Mesenteric fat pad (tissue), 1 donor: ENCODE measurements around the gene CRISP1. TPM values are rescaled to one million over a fixed set of nuclear protein-coding genes. Genes with fewer than 3 reads are reported as not detected.
"Not testable (repeated sequence)": the region's sequence is repeated elsewhere in the genome, so short reads cannot be mapped to it uniquely, and the experiment has no call there.

Experiments used
- DNase-seq: peaks from one replicate; pipeline ENCODE4 v3.0.0-alpha.2; 2020; ENCODE audit warnings: low spot score
- long read RNA-seq: library from polyadenylated mRNA; unstranded; transcript quantifications from one replicate; pipeline ENCODE4 v2.0.0, GENCODE V29; 2020
- total RNA-seq: library from RNA; stranded (reverse); fragmentation: NEBNext Ultra II Directional; extraction: Animal tissue kit (Norgen Biotek cat#: 25700); gene quantifications from one replicate; pipeline ENCODE4 v1.2.1, GENCODE V29; 2021
- donor health status: DM: yes; HTN: yes; CAD: no.

Gene CRISP1
- total RNA-seq, result not detected
- long read RNA-seq, result 0 reads

GRCh38 chr6:49866485-49866943, at the start of gene CRISP1:
Gene CRISP1, minus strand, starts transcription at chr6:49866535. Its CDS starts 9,135 bp downstream, at chr6:49857400.
- no peak for DNase-seq

GRCh38 chr6:49915035-49915434, 48.7 kb upstream of the CRISP1 start:
- no peak for DNase-seq

- no peak for DNase-seq
Measured at GRCh38 chr6:49913636-49914375, 47.5 kb upstream of the CRISP1 start.

- no peak for DNase-seq
Measured at GRCh38 chr6:49912196-49912595, 45.9 kb upstream of the CRISP1 start.

GRCh38 chr6:49911252-49911651, 44.9 kb upstream of the CRISP1 start:
- no peak for DNase-seq

- no peak for DNase-seq
Measured at GRCh38 chr6:49909563-49909962, 43.2 kb upstream of the CRISP1 start.

- DNase-seq, result no peak
Measured at GRCh38 chr6:49906526-49906925, 40.2 kb upstream of the CRISP1 start.

- no peak for DNase-seq
Measured at GRCh38 chr6:49905296-49905695, 39.0 kb upstream of the CRISP1 start.

GRCh38 chr6:49902856-49903255, 36.5 kb upstream of the CRISP1 start:
- DNase-seq, result no peak

- no peak for DNase-seq
Measured at GRCh38 chr6:49898904-49899566, 32.7 kb upstream of the CRISP1 start.

- DNase-seq, result not testable (repeated sequence)
Measured at GRCh38 chr6:49895553-49895952, 29.2 kb upstream of the CRISP1 start.

- no peak for DNase-seq
Measured at GRCh38 chr6:49892280-49892679, 25.9 kb upstream of the CRISP1 start.

GRCh38 chr6:49890988-49891387, 24.7 kb upstream of the CRISP1 start:
- no peak for DNase-seq

- no peak for DNase-seq
Measured at GRCh38 chr6:49888742-49889431, 22.6 kb upstream of the CRISP1 start.

GRCh38 chr6:49868951-49869529, 2.7 kb upstream of the CRISP1 start:
- no peak for DNase-seq

GRCh38 chr6:49856282-49856681, 10.1 kb downstream of the CRISP1 start:
- no peak for DNase-seq

- no peak for DNase-seq
Measured at GRCh38 chr6:49855221-49855620, 11.1 kb downstream of the CRISP1 start.

- no peak for DNase-seq
Measured at GRCh38 chr6:49852975-49853374, 13.4 kb downstream of the CRISP1 start.

- DNase-seq, result no peak
Measured at GRCh38 chr6:49849213-49849907, 17.0 kb downstream of the CRISP1 start.

GRCh38 chr6:49847673-49848072, 18.7 kb downstream of the CRISP1 start:
- no peak for DNase-seq

- DNase-seq, result no peak
Measured at GRCh38 chr6:49847014-49847413, 19.3 kb downstream of the CRISP1 start.
